NCI-H1417 (cell line): Measurements from ENCODE around the gene GRID2.
A peak's percentile ranks its signal among the peaks of the same experiment; 100 is the strongest.
"Not testable (repeated sequence)": the region's sequence is repeated elsewhere in the genome, so short reads cannot be mapped to it uniquely, and the experiment has no call there.

ENCODE experiments used
- DNase-seq, 3 experiments: peaks; one replicate each; lab custom pipeline; 2025; lab: John Stamatoyannopoulos, UW

The GRID2 gene

GRCh38 chr4:92305148-92305877 is 1.5 kb downstream of the GRID2 start:
- peak; percentile 73 to 88 (median 77) for DNase-seq

GRCh38 chr4:92305878-92306520 is 2.2 kb downstream of the GRID2 start:
- DNase-seq: peak in 2 of 3 experiments; percentile 72 to 80

GRCh38 chr4:92307181-92307580 is 3.4 kb downstream of the GRID2 start:
- DNase-seq: no peak

- no peak for DNase-seq
These were observed 4.1 kb downstream of the GRID2 start for GRCh38 chr4:92307866-92308265.

- DNase-seq: no peak
These were observed 13.3 kb downstream of the GRID2 start for GRCh38 chr4:92317047-92317446.

GRCh38 chr4:92328095-92328494 is 24.3 kb downstream of the GRID2 start:
- no peak for DNase-seq

GRCh38 chr4:92333016-92333415 is 29.2 kb downstream of the GRID2 start:
- DNase-seq: no peak

- DNase-seq: no peak
These were observed 31.1 kb downstream of the GRID2 start for GRCh38 chr4:92334716-92335350.

GRCh38 chr4:92339676-92340075 is 35.9 kb downstream of the GRID2 start:
- DNase-seq: no peak

GRCh38 chr4:92344216-92344615 is 40.5 kb downstream of the GRID2 start:
- no peak for DNase-seq

GRCh38 chr4:92346289-92346688 is 42.5 kb downstream of the GRID2 start:
- no peak for DNase-seq

- DNase-seq: no peak
These were observed 54.2 kb downstream of the GRID2 start for GRCh38 chr4:92357966-92358365.

- DNase-seq: peak in 1 of 3 experiments; percentile 5
These were observed 55.7 kb downstream of the GRID2 start for GRCh38 chr4:92359491-92359890.

- DNase-seq: no peak
These were observed 58.3 kb downstream of the GRID2 start for GRCh38 chr4:92362028-92362427.

- DNase-seq: no peak
These were observed 64.9 kb downstream of the GRID2 start for GRCh38 chr4:92368653-92369052.

GRCh38 chr4:92381616-92382015 is 77.8 kb downstream of the GRID2 start:
- DNase-seq: no peak

- DNase-seq: no peak
These were observed 78.4 kb downstream of the GRID2 start for GRCh38 chr4:92382128-92382527.

GRCh38 chr4:92387459-92388069 is 83.8 kb downstream of the GRID2 start:
- DNase-seq: peak; percentile 21 to 71 (median 49)

GRCh38 chr4:92399032-92399431 is 95.3 kb downstream of the GRID2 start:
- DNase-seq: no peak

- DNase-seq: not testable (repeated sequence)
These were observed 99.8 kb downstream of the GRID2 start for GRCh38 chr4:92403525-92403924.

GRCh38 chr4:92406488-92406887 is 102.7 kb downstream of the GRID2 start:
- no peak for DNase-seq

GRCh38 chr4:92421920-92422319 is 118.2 kb downstream of the GRID2 start:
- no peak for DNase-seq

- no peak for DNase-seq
These were observed 129.5 kb downstream of the GRID2 start for GRCh38 chr4:92433272-92433758.
